GM13977 (cell line): ENCODE measurements around the gene SRRM2.

Source experiments
- DNase-seq: peaks from one replicate; pipeline ENCODE4 v3.0.0; 2012; ENCODE audit warnings: low spot score
- CTCF ChIP-seq: IDR thresholded peaks from 2 replicates; pipeline ENCODE4 v1.5.1; 2012; ENCODE audit warnings: mild to moderate bottlenecking, control low read depth; ENCODE audit not compliant: insufficient read depth; ENCODE audit errors: extremely low read depth, missing control alignments
- in situ Hi-C: fragments of 300-500 bp; cut with MboI; formaldehyde crosslinking; loops from one replicate; pipeline ENCODE4 v1.12.0; 2022; ENCODE audit warnings: low sequenced_read_pairs, low pct_unique_long_range_greater_than_20kb, mixed read lengths, inconsistent platforms; ENCODE audit not compliant: unreplicated experiment

The SRRM2 gene

GRCh38 chr16:2798723-2799204 lies 46.3 kb downstream of the SRRM2 start:
- in situ Hi-C loops: no loop called here
- DNase-seq: no peak
- TF ChIP-seq CTCF: no peak

DNA sequence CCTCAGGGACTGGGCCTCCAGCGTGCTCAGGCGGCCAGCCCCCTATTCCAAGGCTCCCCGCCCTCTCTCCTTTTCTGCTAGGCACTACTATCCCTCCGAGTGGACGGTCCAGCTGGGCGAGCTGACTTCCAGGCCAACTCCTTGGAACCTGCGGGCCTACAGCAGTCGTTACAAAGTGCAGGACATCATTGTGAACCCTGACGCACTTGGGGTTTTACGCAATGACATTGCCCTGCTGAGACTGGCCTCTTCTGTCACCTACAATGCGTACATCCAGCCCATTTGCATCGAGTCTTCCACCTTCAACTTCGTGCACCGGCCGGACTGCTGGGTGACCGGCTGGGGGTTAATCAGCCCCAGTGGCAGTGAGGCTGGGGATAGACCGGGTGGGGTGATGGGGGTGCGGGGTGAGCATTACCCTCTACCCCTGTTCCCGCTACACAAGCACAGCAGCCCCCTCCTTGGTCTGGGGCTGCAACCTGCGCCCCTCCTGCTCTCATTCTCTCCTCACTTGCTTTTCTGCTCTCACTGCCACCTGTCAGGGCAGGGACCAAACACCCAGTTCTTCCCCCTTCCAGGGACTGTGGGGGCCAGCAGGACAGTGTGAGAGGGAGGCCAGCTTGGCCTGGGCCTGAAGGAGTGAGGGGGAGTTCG lies 46.9 kb downstream of the SRRM2 start:
- in situ Hi-C loops: no loop called here
- TF ChIP-seq CTCF: no peak
- no peak for DNase-seq

GRCh38 chr16:2799859-2800226 lies 47.4 kb downstream of the SRRM2 start:
- DNase-seq: no peak
- TF ChIP-seq CTCF: no peak

GRCh38 chr16:2803545-2804195 lies 51.2 kb downstream of the SRRM2 start:
- no peak for DNase-seq
- in situ Hi-C loops: no loop called here
- no peak for TF ChIP-seq CTCF

More at GRCh38 chr16:2799859-2800226, 47.4 kb downstream of the SRRM2 start:
- in situ Hi-C loops: no loop called here

- in situ Hi-C loops: no loop called here
- DNase-seq: no peak
- no peak for TF ChIP-seq CTCF
Measured at GRCh38 chr16:2804728-2805127, 52.3 kb downstream of the SRRM2 start.

DNA sequence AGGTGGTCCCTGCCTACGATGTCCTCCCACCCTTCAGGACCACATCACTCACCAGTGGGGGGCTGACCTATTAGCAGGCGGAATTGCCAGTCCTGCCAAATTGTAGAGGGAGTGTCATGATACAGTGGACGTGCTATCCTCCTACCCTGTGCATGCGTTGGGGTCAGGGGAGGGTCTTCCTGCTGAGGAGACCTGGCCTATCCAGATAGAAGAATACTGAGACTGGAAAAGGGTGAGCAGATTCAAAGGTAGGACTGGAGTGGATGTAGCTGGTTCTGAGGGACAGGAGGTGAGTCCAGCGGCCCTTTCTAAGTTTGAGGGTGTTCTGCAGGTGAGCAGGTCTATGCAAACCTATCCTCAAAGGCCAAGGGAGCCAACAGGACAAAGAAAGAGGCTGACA lies 53.8 kb downstream of the SRRM2 start:
- TF ChIP-seq CTCF: no peak
- in situ Hi-C loops: no loop called here
- no peak for DNase-seq
